Measurements from ENCODE around the gene ADGRA1.

- no peak for TF ChIP-seq CTCF (conservative IDR thresholded peaks at IDR 0.05 in 1 of 2, IDR thresholded peaks at IDR 0.05 in 1 of 2; ENCODE audit: extremely low read depth in 1 of 2, insufficient read depth in 1 of 2, low read depth in 1 of 2, low read length in 2 of 2)
- TF ChIP-seq EZH2 (IDR thresholded peaks at IDR 0.05; ENCODE audit: borderline replicate concordance, low read length), result no peak
Observed at GRCh38 chr10:133127291-133128125, 39.8 kb downstream of the ADGRA1 start.

Data from mammary epithelial cell (primary cell).